NCI-H1694 treated with DMSO at 0.1 percent for 48 hours (cell line): ENCODE measurements around the gene JAK1.
"Not testable (repeated sequence)": the region's sequence is repeated elsewhere in the genome, so short reads cannot be mapped to it uniquely, and the experiment has no call there.

Experiments used
- DNase-seq: peaks from one replicate; lab custom pipeline; 2025; lab: John Stamatoyannopoulos, UW

The JAK1 gene

DNA sequence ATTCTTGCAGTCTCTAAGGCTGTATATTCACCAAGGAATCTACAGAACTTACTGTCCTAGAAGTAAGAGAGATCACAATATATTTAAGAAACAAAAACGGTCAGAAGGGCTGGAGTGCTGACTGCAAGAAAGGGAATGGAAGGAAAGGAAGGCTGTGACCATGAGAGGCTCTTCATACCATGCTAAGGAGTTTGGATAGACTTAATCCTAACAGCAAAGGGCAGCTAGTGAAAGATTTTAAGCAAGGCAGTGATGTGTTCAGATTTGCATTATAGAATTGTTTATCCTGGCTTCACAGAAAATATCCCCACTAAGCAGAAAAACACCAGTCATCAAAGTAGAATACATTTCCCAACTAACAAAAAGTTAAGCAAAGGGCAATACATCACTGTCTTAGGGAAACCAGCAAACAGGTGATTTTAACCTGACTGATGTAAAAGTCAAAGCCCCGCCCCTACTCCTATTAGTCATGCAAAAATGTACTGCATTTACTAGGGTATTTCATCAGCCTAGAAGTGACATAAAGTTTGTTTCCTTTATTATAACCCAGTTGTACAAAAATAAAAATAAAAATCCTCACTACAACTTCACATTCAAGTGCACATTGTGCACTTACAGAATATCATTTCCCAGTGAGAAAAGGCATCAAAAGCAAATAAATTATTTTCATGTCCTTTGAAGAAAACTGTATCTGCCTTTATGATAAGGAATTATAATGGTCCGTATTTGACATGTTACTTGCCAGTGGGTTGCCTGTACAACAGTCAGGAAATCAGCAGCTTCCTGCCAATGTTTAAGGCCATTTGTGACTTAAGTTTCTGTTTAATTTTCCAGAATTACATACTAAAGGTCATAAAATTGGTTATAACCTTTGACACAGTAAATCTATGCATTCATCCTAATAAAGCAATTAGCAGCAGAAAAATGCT is 17.2 kb downstream of the JAK1 start:
- no peak for DNase-seq

DNA sequence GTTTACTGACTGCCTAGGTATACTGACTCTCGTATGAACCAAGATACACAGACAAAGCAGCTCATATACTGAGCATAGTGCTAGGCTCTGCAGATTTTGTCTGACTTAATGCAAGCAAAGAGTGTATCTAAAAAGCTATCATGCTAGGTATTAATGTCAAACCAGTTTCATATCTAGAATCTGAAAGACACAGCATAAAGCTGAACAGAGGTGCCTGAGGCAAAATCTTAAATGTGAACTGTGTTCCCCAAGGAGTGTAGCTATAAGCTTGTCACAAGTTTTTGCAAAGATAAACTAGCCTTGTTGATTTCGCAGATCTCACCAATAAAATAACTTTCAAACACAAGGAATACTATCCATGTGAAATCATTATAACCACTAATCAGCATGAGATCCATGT is 18.1 kb downstream of the JAK1 start:
- no peak for DNase-seq

DNA sequence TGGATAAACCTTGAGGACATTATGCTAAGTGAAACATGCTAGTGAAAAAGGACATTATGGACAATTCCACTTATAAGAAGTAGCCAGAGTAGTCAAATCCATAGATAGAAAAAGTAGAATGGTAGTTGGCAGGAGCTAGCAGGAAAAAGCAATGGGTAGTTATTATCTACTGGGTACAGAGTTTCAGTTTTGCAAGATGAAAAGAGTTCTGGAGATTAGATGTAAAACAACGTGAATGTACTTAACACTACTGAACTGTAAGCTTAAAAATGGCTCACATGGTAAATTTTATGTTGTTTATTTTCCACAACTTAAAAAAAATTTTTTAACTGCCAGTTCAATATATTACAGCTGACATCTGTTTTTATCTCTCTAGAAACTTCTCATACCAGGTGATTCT is 19.4 kb downstream of the JAK1 start:
- DNase-seq = no peak

DNA sequence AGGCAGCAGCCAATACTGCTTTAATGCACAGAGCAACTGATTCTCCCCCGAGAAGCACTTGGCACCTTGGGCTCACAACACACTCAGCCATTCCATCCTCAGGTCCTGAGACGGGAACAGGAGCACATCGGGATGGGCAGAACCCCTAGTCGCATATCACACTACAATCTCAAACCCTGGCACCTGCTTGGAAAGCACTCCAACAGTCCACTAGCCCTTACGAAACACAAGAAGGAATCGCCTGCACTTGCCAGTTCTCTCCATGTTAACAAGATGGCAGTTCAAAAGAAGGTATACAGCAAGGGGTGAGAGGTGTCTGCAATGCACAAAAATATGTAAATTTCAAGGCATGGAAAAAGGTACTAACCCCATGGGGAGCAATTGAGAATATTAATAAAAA is 21.4 kb downstream of the JAK1 start:
- DNase-seq = no peak

DNA sequence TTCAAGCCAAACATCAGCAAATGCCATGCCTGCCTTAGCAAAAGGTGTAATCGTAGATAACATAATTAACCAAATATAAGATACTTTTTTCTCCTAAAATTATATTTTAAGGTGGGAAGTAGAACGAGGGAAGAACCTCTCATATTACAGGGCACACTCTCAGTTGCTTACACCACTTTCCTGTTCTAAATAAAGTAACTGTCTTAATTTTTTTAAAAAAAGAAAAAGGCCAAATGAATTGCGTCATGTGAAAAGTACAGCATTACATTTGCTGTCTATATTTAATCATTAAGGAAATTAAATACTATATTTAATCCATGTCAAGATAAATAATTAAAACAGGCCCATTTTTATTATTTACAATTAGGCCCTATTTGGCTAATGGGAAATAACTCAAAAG is 23.7 kb downstream of the JAK1 start:
- no peak for DNase-seq

DNA sequence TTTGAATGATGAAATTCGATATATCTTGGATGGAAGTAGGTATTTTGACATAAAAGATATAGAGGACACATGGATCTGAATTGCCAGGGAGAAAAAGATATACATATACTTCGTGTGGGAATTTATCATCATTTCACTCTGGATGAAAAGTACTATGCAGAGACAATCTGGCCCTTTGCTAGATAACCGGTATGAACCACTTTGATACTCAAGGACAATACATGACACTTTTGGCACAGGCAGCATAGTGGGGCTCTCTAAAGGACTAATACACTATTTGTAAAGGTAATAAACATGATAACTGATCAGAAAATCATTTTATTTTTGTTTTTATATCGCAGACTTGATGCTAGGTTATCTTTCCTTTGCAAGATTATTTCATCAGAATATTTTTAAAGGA is 24.2 kb downstream of the JAK1 start:
- no peak for DNase-seq

DNA sequence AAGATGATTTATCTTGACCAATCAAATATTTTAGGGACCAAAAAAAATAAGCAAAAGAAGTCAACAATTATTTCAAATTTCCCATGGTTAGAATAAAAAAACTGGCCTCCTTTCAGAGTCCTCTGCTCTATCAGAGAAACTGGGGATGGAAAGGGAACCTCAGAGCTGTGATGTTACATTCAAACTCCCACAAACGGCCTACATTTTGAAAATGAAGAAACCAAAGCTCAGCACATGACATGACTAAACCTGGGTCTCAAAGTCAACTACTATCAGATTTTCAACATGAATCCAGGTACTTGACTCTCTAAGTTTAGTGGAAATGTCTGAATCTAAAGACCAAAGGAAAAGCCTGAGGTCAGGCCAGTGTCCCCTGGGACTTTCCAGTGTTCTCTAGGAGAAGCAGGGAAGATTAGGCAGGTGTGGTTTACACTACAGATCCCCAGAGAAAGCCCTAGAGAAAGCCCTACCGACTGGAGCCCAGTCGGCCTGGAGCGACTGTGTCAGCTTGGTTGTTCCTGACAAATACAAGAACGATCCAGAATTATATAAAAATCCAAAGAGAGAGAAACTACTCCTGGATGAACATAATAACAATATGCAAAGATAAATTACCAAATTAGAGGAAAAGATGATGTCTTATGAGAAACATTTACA is 24.8 kb downstream of the JAK1 start:
- no peak for DNase-seq

DNA sequence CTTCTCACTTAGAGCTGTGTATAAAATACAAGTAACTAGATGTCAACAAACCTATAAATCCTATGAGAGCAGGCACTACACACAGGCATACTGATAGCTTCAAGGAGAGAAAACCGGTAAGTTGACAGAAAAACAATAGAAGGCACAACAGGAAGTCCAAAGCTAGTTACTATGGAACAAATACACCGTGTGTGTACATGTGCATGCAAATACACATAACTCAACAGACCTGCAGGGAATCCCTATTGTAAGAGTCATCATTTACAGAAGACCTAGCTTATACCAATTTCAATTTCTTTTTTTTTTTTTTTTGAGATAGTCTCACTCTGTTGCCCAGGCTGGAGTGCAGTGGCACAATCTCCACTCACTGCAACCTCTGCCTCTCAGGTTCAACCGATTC is 26.3 kb downstream of the JAK1 start:
- no peak for DNase-seq

DNA sequence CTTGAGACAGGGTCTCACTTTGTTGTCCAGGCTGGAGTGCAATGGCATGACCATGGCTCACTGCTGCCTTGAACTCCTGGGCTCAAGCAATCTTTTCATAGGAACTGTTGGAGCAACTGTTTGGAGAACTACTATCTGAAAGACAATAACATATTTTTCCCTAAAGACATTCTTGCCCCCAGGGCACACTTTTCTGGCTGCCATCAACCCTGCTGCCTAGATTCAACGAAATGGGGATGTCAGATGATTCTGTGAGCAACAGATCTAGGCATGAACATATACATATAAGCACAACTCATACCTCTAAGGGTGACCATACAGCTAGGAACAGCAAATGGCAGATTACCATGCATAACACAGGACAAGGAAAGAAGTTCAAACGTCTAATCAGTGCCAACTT is 27.4 kb downstream of the JAK1 start:
- no peak for DNase-seq

DNA sequence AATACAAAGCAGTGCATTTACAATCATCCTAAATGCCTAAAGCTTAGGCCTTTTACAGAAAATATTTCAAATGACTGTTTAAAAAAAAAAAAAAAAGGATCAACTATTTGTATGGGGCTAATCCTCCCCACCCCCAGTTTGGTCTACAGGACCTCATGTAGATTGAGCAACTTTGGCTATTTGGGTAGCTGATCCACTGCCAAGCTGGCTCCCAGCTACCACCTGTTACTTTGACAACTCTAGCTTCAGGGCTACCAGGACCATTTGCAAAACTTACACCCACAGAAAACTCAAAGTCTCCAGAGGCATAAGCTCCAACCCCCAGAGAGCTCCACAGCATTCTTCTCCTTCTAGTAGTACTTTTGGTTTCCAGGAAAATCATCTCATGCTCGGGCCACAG is 29.4 kb downstream of the JAK1 start:
- no peak for DNase-seq

DNA sequence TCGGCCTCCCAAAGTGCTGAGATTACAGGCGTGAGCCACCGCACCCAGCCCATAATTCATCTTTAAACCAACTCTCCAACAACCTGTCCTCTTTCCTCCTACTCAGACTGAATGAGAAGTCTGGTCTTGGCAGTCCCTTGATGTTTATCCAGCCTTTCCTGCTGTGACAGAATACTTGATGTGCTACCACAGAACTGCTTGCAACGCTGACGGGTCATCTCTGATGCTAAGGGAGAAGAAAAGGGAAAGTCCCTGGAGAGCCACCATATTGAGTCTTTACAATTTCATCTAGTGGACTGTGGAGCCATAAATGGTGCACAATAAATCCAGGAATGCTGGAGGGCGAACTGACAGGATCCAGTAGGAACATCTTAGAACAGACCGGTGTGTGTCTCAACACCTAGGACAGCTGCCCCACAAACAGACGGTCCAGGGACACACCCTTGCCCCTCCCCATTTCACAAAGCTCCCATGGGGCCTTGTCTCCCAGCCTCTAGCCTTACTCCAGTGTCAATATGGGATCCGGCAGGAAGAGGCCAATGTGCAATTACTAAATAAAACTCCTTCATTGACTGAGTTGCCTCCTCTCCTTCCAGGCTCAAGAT is 30.7 kb downstream of the JAK1 start:
- no peak for DNase-seq

DNA sequence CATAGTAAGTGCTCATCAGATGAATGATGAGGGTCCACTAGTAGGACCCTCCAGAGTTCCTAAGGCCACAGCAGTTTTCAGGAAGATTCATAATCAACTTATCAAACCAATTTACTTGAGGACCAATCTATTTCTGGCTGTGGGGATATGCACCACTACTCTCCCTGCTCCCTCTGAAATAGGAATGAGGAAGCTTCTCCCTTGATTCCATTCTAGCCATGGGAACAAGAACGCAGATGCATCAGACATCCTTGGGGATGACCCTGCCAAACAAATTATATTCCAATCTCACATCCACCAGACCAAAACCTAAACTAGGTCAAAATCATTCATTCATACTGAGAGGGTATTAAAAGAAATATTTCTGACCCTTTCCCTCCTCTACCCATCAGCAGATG is 31.5 kb downstream of the JAK1 start:
- DNase-seq = no peak

DNA sequence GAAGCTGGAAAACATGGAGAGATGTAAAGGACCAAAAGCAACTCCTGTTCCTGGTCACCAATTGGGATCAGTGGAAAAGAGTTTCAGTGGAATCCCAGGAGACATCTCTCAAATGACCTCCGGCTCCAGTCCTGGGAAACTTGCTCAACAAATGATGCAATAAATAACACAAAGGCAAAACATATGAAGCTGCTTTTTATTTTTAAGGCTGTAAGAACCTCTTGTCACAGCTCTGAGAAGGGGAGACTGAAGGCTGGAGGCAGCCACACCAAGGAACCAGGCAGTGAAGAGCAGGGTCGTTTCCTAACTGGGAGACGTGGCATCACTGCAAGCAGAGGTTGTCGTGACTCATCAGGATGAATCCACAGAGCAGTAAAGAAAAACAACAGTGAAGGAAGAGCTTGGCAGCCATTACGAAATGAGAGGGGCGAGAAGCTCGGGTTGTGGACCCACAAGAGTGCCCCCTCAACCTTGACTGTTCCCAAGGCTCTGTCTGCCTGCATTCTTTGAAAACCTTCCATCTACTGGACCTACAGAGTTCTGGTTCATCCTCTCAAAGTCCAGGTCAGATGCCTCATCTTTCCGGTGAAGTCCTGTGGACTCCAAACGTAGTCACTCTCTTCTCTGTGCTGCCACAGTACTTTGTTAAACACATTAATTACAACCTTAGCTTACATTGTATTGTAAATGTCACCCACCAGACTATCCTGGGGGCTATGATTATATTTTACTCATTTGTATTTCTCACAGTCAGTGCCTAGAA is 32.1 kb downstream of the JAK1 start:
- DNase-seq = no peak

DNA sequence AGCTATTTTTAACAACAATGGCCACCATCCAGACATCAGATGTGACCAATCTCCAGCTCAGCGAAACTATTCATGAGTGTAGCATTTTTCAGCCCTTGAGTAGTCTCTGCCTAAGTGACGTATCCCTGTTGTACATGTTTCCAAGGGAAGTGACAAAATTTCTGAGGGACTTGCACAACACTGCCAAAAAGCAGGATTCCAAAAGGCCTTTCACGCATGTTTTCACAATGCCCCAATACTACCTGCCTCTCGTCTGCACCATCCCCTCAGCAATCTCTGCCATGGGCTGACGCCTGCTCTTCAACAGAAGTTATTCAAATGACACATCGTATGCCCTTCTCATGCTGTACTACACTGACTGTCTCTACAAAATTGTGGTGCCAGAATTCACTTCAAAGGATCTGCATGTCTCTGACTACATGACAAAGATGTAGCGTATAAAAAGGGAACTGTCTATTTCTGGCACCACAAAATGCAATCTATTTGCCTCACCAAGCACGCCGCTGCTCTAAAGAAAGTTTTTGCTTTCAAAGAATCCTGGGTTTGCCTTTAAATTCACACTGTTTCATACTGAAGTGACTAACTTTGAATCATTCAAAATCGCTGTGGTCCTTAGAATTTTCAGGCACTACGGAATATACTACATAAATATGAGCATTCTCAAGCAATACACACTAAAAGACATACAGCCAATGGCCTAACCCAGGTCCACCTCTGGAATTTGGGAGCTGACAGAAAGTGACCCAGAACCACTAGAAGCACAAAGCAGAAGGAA is 32.9 kb downstream of the JAK1 start:
- no peak for DNase-seq

DNA sequence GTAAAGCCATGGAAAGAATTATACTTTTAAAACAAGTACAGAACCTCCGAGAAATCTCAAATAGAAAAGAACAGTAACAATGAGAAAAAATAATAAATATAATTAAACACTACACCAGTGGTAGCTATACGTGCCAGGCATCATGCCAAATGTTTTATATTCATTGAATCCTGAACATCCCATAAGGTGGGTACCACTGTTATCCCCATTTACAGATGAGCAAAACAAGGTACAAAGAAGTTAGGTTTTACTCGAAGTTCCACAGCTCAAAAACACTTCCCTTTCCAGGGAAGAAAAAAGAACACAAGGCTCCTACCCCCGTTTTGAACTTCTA is 33.4 kb downstream of the JAK1 start:
- no peak for DNase-seq

DNA sequence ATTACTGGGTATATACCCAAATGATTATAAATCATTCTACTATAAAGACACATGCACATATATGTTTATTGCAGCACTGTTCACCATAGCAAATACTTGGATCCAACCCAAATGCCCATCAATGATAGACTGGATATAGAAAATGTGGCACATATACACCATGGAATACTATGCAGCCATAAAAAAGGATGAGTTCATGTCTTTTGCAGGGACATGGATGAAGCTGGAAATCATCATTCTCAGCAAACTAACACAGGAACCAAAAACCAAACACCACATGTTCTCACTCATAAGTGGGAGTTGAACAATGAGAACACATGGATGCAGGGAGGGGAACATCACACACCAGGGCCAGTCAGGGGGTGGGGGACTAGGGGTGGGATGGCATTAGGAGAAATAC is 35.7 kb downstream of the JAK1 start:
- not testable (repeated sequence) for DNase-seq

DNA sequence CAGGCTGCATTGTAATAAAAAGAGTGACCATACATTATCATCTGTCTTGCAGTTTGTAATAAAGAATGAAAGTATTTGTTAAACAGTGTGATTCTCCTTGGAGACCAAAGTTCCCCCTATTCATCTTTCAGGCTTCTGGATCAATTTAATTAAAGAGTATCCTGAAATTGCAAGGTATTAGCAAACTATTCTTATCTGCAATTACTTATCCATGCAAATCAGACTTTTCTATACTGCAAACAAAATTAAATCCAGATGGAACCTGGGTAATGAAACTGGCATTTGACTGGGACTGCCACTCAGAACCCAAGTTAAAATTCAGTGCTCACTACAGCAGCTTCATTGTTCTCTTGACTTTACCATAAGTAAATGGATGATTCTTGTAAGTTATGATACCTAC is 37.1 kb downstream of the JAK1 start:
- no peak for DNase-seq

DNA sequence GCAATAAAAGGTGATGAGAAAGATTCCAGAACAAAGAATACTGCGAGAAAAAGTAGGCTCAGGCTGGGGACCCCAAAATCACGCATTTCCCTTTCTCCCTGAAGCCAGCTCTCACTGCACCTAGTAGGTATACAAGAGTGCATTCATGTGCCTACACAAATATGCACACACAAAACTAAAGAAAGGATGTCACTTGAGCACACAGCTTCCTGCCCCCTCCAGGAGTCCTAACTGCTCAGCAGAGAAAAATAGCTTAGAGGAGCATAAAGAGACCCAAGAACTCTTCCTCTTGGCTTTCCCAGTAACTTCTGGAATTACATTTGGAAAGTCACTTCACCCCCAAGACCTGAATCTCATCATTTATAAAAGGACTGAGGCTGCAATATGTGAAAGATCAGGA is 38.0 kb downstream of the JAK1 start:
- no peak for DNase-seq

DNA sequence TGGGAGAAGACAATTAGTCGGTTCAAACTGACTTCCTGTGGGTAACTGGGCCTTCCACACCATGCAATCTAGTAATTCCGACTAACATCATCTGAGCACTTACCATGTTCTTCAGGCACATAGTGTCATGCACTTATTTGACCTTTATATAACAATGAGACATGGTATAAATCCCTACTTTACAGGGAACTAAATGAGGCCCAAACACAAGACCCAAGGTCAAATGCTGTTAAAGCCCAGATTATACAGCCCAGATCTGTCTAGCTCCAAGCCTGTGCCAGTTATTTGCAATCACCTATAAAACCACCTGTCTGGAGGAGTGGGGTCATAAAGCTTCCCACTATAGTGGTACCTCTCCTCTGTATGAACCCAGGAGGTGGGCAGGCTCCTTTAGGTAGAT is 40.8 kb downstream of the JAK1 start:
- DNase-seq = no peak

DNA sequence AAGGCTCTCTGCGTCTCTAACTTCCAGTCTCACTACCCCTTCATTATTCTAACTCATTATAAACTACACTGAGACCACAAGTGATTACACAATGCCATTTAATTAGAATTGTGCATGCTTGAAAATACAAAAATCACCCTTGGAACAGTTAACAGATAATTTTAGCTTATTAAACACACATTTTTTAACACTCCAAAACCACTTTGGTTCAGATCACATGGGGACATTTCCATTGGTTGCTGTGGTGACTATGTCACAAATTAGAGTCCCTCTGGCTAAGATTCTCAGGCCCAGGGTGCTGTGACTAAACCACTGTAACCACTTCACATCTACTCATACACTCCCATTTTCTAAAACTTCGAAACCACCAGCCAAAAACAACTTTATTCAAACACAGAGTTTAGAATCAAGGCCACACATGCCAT is 43.0 kb downstream of the JAK1 start:
- DNase-seq = no peak

DNA sequence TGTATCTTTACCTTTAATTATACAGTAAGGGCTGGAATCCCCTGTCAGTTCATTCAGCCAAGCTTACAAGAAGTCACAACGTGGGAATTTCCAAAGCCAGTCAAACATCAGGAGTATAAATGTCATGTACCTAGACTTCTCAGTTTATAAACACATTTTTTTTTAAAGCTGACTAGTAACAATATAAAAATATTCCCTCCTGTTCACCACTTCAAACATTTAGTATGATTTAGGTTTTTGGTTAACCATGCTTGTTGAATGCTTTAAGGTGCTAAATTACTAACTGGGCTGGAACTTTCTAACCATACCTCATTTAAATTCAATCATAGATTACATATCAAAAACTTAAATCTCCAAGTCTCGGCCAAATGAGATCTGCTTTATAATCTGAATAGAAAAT is 44.0 kb downstream of the JAK1 start:
- DNase-seq = no peak

DNA sequence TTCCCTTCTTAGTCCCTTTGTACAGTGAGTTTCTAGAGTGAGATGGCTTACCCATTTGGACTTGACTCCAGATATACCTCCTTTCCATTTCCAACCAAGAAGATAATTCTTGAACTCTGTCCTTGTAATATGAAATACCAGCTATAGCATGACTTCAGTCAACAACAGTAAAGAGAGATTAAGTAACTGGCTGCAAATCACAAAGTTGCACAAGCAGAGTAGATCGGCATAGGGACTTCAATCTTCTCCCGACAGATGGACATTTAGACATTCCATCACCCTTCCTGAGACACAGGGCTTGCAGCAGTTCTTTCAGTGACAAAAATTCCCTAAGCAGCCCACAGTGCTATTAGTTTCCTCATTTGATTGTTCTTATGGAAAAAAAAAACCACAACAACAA is 44.6 kb downstream of the JAK1 start:
- DNase-seq = no peak
